ENCODE measurements around the gene PRTFDC1. TPM values are rescaled to one million over a fixed set of nuclear protein-coding genes. Genes with fewer than 3 reads are reported as not detected.

Gene PRTFDC1
- total RNA-seq, 1 donor from 2014 or later: 9.1 TPM

DNA sequence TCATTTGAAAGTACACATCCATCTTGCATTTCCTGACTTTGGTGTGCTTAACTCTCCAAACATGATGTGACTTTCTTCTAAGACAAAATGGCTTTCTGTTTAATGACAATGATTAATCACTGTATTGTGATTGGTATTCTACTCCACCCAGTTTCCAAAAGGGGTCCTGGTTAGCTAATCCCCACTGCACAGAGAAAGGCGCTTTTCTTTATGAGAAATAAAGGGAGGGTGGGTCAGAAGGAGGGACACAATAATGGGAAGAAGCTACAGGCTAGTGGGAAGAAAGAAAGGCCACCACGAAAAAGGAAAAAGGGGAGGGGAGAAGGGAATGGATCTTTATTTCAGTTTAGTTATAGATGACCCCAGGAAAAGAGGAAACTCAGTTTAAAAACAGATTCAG is 69.2 kb downstream of the PRTFDC1 start:
- Histone ChIP-seq H2AFZ (ENCODE audit: low read depth, low read length) (no peak overlapping the region), H3K4me3 (ENCODE audit: insufficient read depth, low read depth, low read length) (no peak overlapping the region), H3K9me3 (ENCODE audit: insufficient read depth, low read depth, low read length) (no peaks in the 10 kb centered on the region), H3K79me2 (ENCODE audit: insufficient read depth, low read length) (no peaks in the 10 kb centered on the region), H3K4me1 (ENCODE audit: insufficient read depth, low read length) (peaks cover 10% of the 10 kb centered on the region), H3K9ac (ENCODE audit: low read length) (no peak overlapping the region), H3K27ac (ENCODE audit: low read depth, low read length) (no peak overlapping the region), H3K4me2 (ENCODE audit: low read length) (no peak overlapping the region), H3K36me3 (ENCODE audit: insufficient read depth, low read length) (no peaks in the 10 kb centered on the region), H4K20me1 (ENCODE audit: insufficient read depth, low read length) (no peaks in the 10 kb centered on the region), H3K27me3 (ENCODE audit: insufficient read depth, low read length) (no peaks in the 10 kb centered on the region)
- TF ChIP-seq EZH2 (IDR thresholded peaks at IDR 0.05; ENCODE audit: insufficient read depth, low read length): no peak
- TF ChIP-seq, protein P1, sequence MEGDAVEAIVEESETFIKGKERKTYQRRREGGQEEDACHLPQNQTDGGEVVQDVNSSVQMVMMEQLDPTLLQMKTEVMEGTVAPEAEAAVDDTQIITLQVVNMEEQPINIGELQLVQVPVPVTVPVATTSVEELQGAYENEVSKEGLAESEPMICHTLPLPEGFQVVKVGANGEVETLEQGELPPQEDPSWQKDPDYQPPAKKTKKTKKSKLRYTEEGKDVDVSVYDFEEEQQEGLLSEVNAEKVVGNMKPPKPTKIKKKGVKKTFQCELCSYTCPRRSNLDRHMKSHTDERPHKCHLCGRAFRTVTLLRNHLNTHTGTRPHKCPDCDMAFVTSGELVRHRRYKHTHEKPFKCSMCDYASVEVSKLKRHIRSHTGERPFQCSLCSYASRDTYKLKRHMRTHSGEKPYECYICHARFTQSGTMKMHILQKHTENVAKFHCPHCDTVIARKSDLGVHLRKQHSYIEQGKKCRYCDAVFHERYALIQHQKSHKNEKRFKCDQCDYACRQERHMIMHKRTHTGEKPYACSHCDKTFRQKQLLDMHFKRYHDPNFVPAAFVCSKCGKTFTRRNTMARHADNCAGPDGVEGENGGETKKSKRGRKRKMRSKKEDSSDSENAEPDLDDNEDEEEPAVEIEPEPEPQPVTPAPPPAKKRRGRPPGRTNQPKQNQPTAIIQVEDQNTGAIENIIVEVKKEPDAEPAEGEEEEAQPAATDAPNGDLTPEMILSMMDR (IDR thresholded peaks at IDR 0.05; ENCODE audit: insufficient read depth, low read depth, low read length): no peak
- FAIRE-seq (no peak), DNase-seq (ENCODE audit: low read depth) (no peak)
- Mint-ChIP-seq H3K4me3 (ENCODE audit: unreplicated experiment) (no peak overlapping the region), H3K9me3 (ENCODE audit: unreplicated experiment) (peaks cover 6% of the 10 kb centered on the region), H3K27me3 (ENCODE audit: low read depth, unreplicated experiment) (no peaks in the 10 kb centered on the region), H3K4me1 (ENCODE audit: low read depth, unreplicated experiment) (peaks cover 10% of the 10 kb centered on the region), H3K27ac (ENCODE audit: unreplicated experiment) (no peak overlapping the region), H3K36me3 (ENCODE audit: low read depth, unreplicated experiment) (no peaks in the 10 kb centered on the region)

DNA sequence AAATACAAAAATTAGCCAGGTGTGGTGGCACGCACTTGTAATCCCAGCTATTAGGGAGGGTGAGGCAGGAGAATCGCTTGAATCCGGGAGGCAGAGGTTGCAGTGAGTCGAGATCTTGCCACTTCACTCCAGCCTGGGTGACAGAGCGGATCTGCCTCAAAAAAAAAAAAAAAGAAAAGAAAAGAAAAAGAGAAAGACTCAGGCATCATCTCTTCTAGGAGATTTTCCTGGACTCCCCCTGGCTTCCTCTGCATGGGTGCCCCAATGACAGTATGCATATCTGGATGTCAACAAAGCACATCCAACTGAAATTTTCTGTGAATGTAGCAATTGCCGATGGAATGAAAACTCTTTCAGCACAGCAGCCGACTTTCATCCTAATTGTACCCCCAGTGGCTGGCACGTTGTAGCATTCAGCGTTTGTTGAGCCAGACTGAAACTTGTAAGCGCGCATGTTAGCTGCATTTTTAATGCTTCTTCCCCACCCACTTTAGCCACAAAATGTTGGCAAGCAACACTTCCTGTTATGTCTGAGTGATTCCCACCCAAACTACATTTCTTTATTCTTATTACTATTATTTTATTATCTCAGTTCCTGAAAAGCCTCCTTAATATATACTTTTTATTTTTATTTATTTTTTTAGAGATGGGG is 70.2 kb downstream of the PRTFDC1 start:
- H3K4me3 Mint-ChIP-seq (ENCODE audit: unreplicated experiment): no peak overlapping the region
- peak overlapping the region; percentile 63 for H3K4me2 ChIP-seq (ENCODE audit: low read length)
- H3K4me3 ChIP-seq (ENCODE audit: insufficient read depth, low read depth, low read length): no peak overlapping the region
- H2AFZ ChIP-seq (ENCODE audit: low read depth, low read length): no peak overlapping the region
- no peak for TF ChIP-seq EZH2 (IDR thresholded peaks at IDR 0.05; ENCODE audit: insufficient read depth, low read length)
- TF ChIP-seq, protein P1 (IDR thresholded peaks at IDR 0.05; ENCODE audit: insufficient read depth, low read depth, low read length): no peak
- H3K27me3 ChIP-seq (ENCODE audit: insufficient read depth, low read length): no peaks in the 10 kb centered on the region
- H3K9ac ChIP-seq (ENCODE audit: low read length): no peak overlapping the region
- H3K79me2 ChIP-seq (ENCODE audit: insufficient read depth, low read length): no peaks in the 10 kb centered on the region
- H3K36me3 Mint-ChIP-seq (ENCODE audit: low read depth, unreplicated experiment): no peaks in the 10 kb centered on the region
- no peak for FAIRE-seq
- H3K27ac ChIP-seq (ENCODE audit: low read depth, low read length): no peak overlapping the region
- H4K20me1 ChIP-seq (ENCODE audit: insufficient read depth, low read length): no peaks in the 10 kb centered on the region
- peak; percentile 84 for DNase-seq (ENCODE audit: low read depth)
- H3K27me3 Mint-ChIP-seq (ENCODE audit: low read depth, unreplicated experiment): no peaks in the 10 kb centered on the region
- peaks cover 2% of the 10 kb centered on the region for H3K9me3 Mint-ChIP-seq (ENCODE audit: unreplicated experiment)
- no peaks in the 10 kb centered on the region for H3K36me3 ChIP-seq (ENCODE audit: insufficient read depth, low read length)
- no peaks in the 10 kb centered on the region for H3K9me3 ChIP-seq (ENCODE audit: insufficient read depth, low read depth, low read length)
- peaks cover 10% of the 10 kb centered on the region for H3K4me1 ChIP-seq (ENCODE audit: insufficient read depth, low read length)
- no peak overlapping the region for H3K27ac Mint-ChIP-seq (ENCODE audit: unreplicated experiment)
- H3K4me1 Mint-ChIP-seq (ENCODE audit: low read depth, unreplicated experiment): peaks cover 10% of the 10 kb centered on the region

DNA sequence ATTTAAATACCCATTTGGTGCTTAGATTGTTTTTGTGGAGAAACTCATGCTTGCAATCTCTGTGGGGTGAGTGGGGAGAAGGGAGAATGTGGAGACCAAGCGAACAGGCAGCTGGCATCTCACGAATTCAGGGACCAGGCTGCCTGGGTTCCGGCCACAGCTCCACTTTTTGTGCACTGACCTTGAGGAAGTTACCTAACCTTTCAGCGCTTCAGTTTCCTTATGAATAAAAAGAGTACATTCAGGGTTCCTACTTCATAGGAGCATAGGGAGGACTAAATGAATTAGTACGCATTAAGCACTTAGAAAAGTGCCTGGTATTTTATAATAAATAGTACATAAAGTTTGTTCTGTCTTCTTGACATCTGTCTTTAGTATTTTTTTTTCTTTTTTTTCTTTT is 72.5 kb downstream of the PRTFDC1 start:
- Histone ChIP-seq H3K4me1 (ENCODE audit: insufficient read depth, low read length) (peaks cover 9% of the 10 kb centered on the region), H2AFZ (ENCODE audit: low read depth, low read length) (no peak overlapping the region), H3K36me3 (ENCODE audit: insufficient read depth, low read length) (no peaks in the 10 kb centered on the region), H3K27me3 (ENCODE audit: insufficient read depth, low read length) (no peaks in the 10 kb centered on the region), H3K27ac (ENCODE audit: low read depth, low read length) (no peak overlapping the region), H3K9ac (ENCODE audit: low read length) (no peak overlapping the region), H3K4me2 (ENCODE audit: low read length) (no peak overlapping the region), H3K79me2 (ENCODE audit: insufficient read depth, low read length) (no peaks in the 10 kb centered on the region), H3K4me3 (ENCODE audit: insufficient read depth, low read depth, low read length) (no peak overlapping the region), H4K20me1 (ENCODE audit: insufficient read depth, low read length) (no peaks in the 10 kb centered on the region), H3K9me3 (ENCODE audit: insufficient read depth, low read depth, low read length) (no peaks in the 10 kb centered on the region)
- no peak for FAIRE-seq
- H3K4me3 Mint-ChIP-seq (ENCODE audit: unreplicated experiment): no peak overlapping the region
- TF ChIP-seq EZH2 (IDR thresholded peaks at IDR 0.05; ENCODE audit: insufficient read depth, low read length): no peak
- TF ChIP-seq, protein P1 (IDR thresholded peaks at IDR 0.05; ENCODE audit: insufficient read depth, low read depth, low read length): no peak
- H3K27ac Mint-ChIP-seq (ENCODE audit: unreplicated experiment): no peak overlapping the region
- peaks cover 8% of the 10 kb centered on the region for H3K4me1 Mint-ChIP-seq (ENCODE audit: low read depth, unreplicated experiment)
- DNase-seq (ENCODE audit: low read depth): no peak
- H3K27me3 Mint-ChIP-seq (ENCODE audit: low read depth, unreplicated experiment): no peaks in the 10 kb centered on the region
- H3K36me3 Mint-ChIP-seq (ENCODE audit: low read depth, unreplicated experiment): no peaks in the 10 kb centered on the region
- H3K9me3 Mint-ChIP-seq (ENCODE audit: unreplicated experiment): peaks cover 3% of the 10 kb centered on the region
